HEK293T (cell line): ENCODE measurements around the gene ADGRB3.

Source experiments
- CTCF ChIA-PET: fragments of 350-600 bp; formaldehyde crosslinking; extraction: SDS; loops from one replicate; lab custom pipeline; 2021; ENCODE audit warnings: antibody characterized with exemption, inconsistent platforms; lab: Yijun Ruan, JAX
- POLR2A ChIA-PET: fragments of 350-600 bp; formaldehyde crosslinking; extraction: SDS; loops from one replicate; lab custom pipeline; 2020; ENCODE audit warnings: antibody characterized with exemption, inconsistent platforms; lab: Yijun Ruan, JAX
- DNase-seq: peaks from one replicate; pipeline ENCODE4 v3.0.0; 2012; ENCODE audit warnings: mixed read lengths; ENCODE audit errors: extremely low spot score
- ARNT ChIP-seq: fragments of 450-650 bp; IDR thresholded peaks from 2 replicates; pipeline ENCODE4 v1.6.1; 2017; ENCODE audit warnings: mild to moderate bottlenecking
- BHLHE40 ChIP-seq: fragments of 450-650 bp; IDR thresholded peaks from 2 replicates; pipeline ENCODE4 v1.6.1; 2016; ENCODE audit warnings: mild to moderate bottlenecking, moderate library complexity, borderline replicate concordance
- CTBP1 ChIP-seq: fragments of 450-650 bp; IDR thresholded peaks from 2 replicates; pipeline ENCODE4 v1.6.1; 2016; ENCODE audit warnings: borderline replicate concordance
- ELF4 ChIP-seq: fragments of 450-650 bp; IDR thresholded peaks from 2 replicates; pipeline ENCODE4 v1.6.1; 2017; ENCODE audit warnings: antibody characterized with exemption
- FOXA1 ChIP-seq: fragments of 450-650 bp; IDR thresholded peaks from 2 replicates; pipeline ENCODE4 v1.6.1; 2016; ENCODE audit warnings: mild to moderate bottlenecking
- FOXK2 ChIP-seq: fragments of 450-650 bp; IDR thresholded peaks from 2 replicates; pipeline ENCODE4 v1.6.1; 2016; ENCODE audit warnings: mild to moderate bottlenecking
- FOXM1 ChIP-seq: fragments of 450-650 bp; IDR thresholded peaks from 2 replicates; pipeline ENCODE4 v1.6.1; 2017; ENCODE audit warnings: mild to moderate bottlenecking, borderline replicate concordance
- HDGF ChIP-seq: fragments of 450-650 bp; IDR thresholded peaks from 2 replicates; pipeline ENCODE4 v1.6.1; 2017; ENCODE audit warnings: antibody characterized with exemption, borderline replicate concordance
- L3MBTL2 ChIP-seq: fragments of 450-650 bp; conservative IDR thresholded peaks from 2 replicates; pipeline ENCODE4 v1.6.1; 2016; ENCODE audit warnings: mild to moderate bottlenecking
- LEF1 ChIP-seq: fragments of 450-650 bp; IDR thresholded peaks from 2 replicates; pipeline ENCODE4 v1.6.1; 2017; ENCODE audit warnings: mild to moderate bottlenecking, borderline replicate concordance
- NFRKB ChIP-seq: fragments of 450-650 bp; IDR thresholded peaks from 2 replicates; pipeline ENCODE4 v1.6.1; 2016; ENCODE audit warnings: mild to moderate bottlenecking, moderate library complexity
- SP1 ChIP-seq: fragments of 450-650 bp; IDR thresholded peaks from 2 replicates; pipeline ENCODE4 v1.6.1; 2017
- SUZ12 ChIP-seq: fragments of 450-650 bp; IDR thresholded peaks from 2 replicates; pipeline ENCODE4 v1.6.1; 2016; ENCODE audit warnings: mild to moderate bottlenecking
- TARDBP ChIP-seq: fragments of 450-650 bp; IDR thresholded peaks from 2 replicates; pipeline ENCODE4 v1.6.1; 2016
- ZNF384 ChIP-seq: fragments of 450-650 bp; IDR thresholded peaks from 2 replicates; pipeline ENCODE4 v1.6.1; 2016
- TF ChIP-seq, protein P1 (sequence below): fragments of 450-650 bp; IDR thresholded peaks from 2 replicates; pipeline ENCODE4 v1.6.1; 2016

Gene ADGRB3

DNA sequence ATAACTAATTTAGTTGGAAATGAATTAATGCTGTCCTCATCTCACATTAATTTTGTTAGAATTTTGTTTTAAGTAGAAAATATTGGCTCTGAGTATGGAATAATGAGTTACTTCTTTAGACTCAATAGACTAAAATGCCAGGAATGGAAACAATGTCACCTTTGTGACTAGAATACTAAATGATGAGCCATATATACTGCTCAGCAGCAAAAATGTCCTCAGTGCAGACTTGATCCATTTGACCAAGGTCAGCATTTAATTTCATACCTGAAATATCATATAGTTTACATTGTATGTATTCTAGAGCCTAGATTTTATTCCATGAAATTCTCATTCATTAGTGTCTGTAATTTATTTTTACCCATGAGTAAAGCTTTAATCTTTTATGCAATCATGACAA is 217.7 kb downstream of the ADGRB3 start:
- no peak for TF ChIP-seq FOXA1
- TF ChIP-seq SUZ12: no peak
- no peak for TF ChIP-seq HDGF
- no peak for TF ChIP-seq BHLHE40
- TF ChIP-seq TARDBP: no peak
- TF ChIP-seq ARNT: no peak
- TF ChIP-seq FOXK2: no peak
- no peak for TF ChIP-seq CTBP1
- TF ChIP-seq, protein P1, sequence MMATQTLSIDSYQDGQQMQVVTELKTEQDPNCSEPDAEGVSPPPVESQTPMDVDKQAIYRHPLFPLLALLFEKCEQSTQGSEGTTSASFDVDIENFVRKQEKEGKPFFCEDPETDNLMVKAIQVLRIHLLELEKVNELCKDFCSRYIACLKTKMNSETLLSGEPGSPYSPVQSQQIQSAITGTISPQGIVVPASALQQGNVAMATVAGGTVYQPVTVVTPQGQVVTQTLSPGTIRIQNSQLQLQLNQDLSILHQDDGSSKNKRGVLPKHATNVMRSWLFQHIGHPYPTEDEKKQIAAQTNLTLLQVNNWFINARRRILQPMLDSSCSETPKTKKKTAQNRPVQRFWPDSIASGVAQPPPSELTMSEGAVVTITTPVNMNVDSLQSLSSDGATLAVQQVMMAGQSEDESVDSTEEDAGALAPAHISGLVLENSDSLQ: no peak
- TF ChIP-seq NFRKB: no peak
- TF ChIP-seq FOXM1: no peak
- POLR2A ChIA-PET: no interaction called here
- CTCF ChIA-PET: interaction anchor here (0.7 kb wide), 1 partner anchor 115 kb away, joined by 3 read pairs; no protein-coding TSS in a partner anchor
- no peak for DNase-seq

GRCh38 chr6:68859233-68859632 is 224.2 kb downstream of the ADGRB3 start:
- TF ChIP-seq FOXA1 (no peak), BHLHE40 (no peak), ARNT (no peak)
- ChIA-PET CTCF (no interaction called here), POLR2A (no interaction called here)
- DNase-seq: no peak

GRCh38 chr6:68868646-68869045 is 233.6 kb downstream of the ADGRB3 start:
- TF ChIP-seq ELF4 (no peak), SP1 (no peak), LEF1 (no peak), SUZ12 (no peak), FOXA1 (no peak), ARNT (no peak)
- ChIA-PET POLR2A (no interaction called here), CTCF (interaction anchor here (0.7 kb wide), 2 partner anchors 90 to 232 kb away, joined by 3 to 4 read pairs; no protein-coding TSS in a partner anchor)
- DNase-seq: no peak

DNA sequence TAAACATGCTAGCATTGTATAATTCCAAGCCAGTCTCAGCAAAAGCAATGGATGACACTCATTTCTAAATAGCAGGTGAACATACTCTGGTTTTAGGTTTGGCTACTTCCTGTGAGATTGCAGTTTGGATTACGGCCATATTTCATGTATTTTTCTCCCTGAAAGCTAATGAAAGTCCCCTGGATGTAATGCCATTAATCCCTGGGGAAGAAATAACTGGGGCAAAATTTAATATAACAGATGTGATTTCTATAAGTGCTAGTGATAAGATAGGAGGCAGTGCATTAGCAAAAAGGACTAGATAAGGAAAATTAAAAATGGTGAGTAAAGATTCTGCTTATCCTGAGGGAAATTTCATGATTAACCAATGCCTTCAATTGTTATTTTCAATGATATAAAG is 238.2 kb downstream of the ADGRB3 start:
- POLR2A ChIA-PET: no interaction called here
- TF ChIP-seq FOXK2 (no peak), ARNT (no peak), HDGF (no peak), CTBP1 (no peak), BHLHE40 (no peak), TARDBP (no peak), NFRKB (no peak), FOXA1 (no peak), ZNF384 (no peak)
- DNase-seq: no peak
- CTCF ChIA-PET: no interaction called here

DNA sequence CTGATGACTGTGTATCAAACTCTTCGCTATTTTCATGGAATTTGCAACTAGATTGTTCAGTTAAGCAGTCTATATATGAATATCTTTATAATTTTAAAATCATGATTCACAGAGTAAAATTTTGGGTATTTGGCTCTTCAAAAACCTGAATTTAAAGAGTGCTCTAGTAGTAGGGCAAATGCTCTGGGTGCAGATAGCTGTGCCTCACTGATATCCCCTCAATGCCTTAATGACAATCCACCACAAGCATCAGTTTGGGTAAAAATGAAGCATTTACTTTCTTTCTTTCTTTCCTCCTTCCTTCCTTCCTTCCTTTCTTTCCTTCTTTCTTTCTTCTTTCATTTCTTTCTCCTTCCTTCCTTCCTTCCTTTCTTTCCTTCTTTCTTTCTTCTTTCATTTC is 239.7 kb downstream of the ADGRB3 start:
- TF ChIP-seq SP1: no peak
- TF ChIP-seq LEF1: no peak
- TF ChIP-seq, protein P1: no peak
- TF ChIP-seq FOXM1: no peak
- ChIA-PET CTCF (interaction anchor here (0.6 to 0.8 kb wide), 2 partner anchors 13 to 93 kb away, joined by 3 read pairs; no protein-coding TSS in a partner anchor), POLR2A (no interaction called here)
- no peak for DNase-seq

GRCh38 chr6:68875403-68875802 is 240.3 kb downstream of the ADGRB3 start:
- TF ChIP-seq ZNF384 (no peak), FOXA1 (no peak), FOXM1 (no peak), L3MBTL2 (no peak), ARNT (no peak), FOXK2 (no peak), ELF4 (no peak), SUZ12 (no peak), HDGF (no peak), TARDBP (no peak), NFRKB (no peak)
- TF ChIP-seq, protein P1: no peak
- no peak for DNase-seq
- CTCF ChIA-PET: no interaction called here
- POLR2A ChIA-PET: no interaction called here

- CTCF ChIA-PET: interaction anchor here (0.7 kb wide), 1 partner anchor 355 kb away, joined by 3 read pairs; no protein-coding TSS in a partner anchor
- peak; percentile 11 for DNase-seq
These were observed 241.9 kb downstream of the ADGRB3 start for GRCh38 chr6:68876792-68877493.

More at GRCh38 chr6:68876792-68877493, 241.9 kb downstream of the ADGRB3 start:
- TF ChIP-seq ZNF384 (peak; percentile 58; the same call in 1 of the 2 replicates), SUZ12 (no peak), BHLHE40 (no peak), ELF4 (no peak)
- POLR2A ChIA-PET: no interaction called here
